NCI-H510A treated with DMSO at 0.1 percent for 48 hours (cell line): ENCODE data around the gene UCMA.

Experiments used
- DNase-seq: peaks from one replicate; lab custom pipeline; 2025; lab: John Stamatoyannopoulos, UW

UCMA gene

GRCh38 chr10:13233358-13233757 lies 816 bp downstream of the UCMA start:
- DNase-seq: no peak

GRCh38 chr10:13231808-13232207 lies 2.4 kb downstream of the UCMA start:
- DNase-seq: no peak

- no peak for DNase-seq
Observed at GRCh38 chr10:13231190-13231589, 3.0 kb downstream of the UCMA start.

GRCh38 chr10:13227031-13227430 lies 7.1 kb downstream of the UCMA start:
- no peak for DNase-seq

- no peak for DNase-seq
Observed at GRCh38 chr10:13225601-13226000, 8.6 kb downstream of the UCMA start.

- DNase-seq: no peak
Observed at GRCh38 chr10:13224210-13224995, 9.8 kb downstream of the UCMA start.

- DNase-seq: no peak
Observed at GRCh38 chr10:13223241-13223640, 10.9 kb downstream of the UCMA start.

- DNase-seq: no peak
Observed at GRCh38 chr10:13222566-13222965, 11.6 kb downstream of the UCMA start.

- DNase-seq: no peak
Observed at GRCh38 chr10:13222151-13222550, 12.0 kb downstream of the UCMA start.

- no peak for DNase-seq
Observed at GRCh38 chr10:13221572-13221971, 12.6 kb downstream of the UCMA start.

- no peak for DNase-seq
Observed at GRCh38 chr10:13219685-13220670, 14.2 kb downstream of the UCMA start.

GRCh38 chr10:13218878-13219277 lies 15.3 kb downstream of the UCMA start:
- DNase-seq: no peak

GRCh38 chr10:13213163-13213562 lies 21.0 kb downstream of the UCMA start:
- DNase-seq: no peak

- no peak for DNase-seq
Observed at GRCh38 chr10:13206546-13207443, 27.4 kb downstream of the UCMA start.

- DNase-seq: no peak
Observed at GRCh38 chr10:13206091-13206490, 28.1 kb downstream of the UCMA start.

- DNase-seq: no peak
Observed at GRCh38 chr10:13201132-13201531, 33.0 kb downstream of the UCMA start.

- no peak for DNase-seq
Observed at GRCh38 chr10:13195016-13195415, 39.2 kb downstream of the UCMA start.

GRCh38 chr10:13193637-13194036 lies 40.5 kb downstream of the UCMA start:
- no peak for DNase-seq

- no peak for DNase-seq
Observed at GRCh38 chr10:13191362-13191761, 42.8 kb downstream of the UCMA start.

- no peak for DNase-seq
Observed at GRCh38 chr10:13190816-13191215, 43.4 kb downstream of the UCMA start.

GRCh38 chr10:13189961-13190360 lies 44.2 kb downstream of the UCMA start:
- DNase-seq: no peak

- DNase-seq: no peak
Observed at GRCh38 chr10:13188593-13188992, 45.6 kb downstream of the UCMA start.
